ENCODE measurements around the gene CFTR.

GRCh38 chr7:117459735-117460134, 20.1 kb upstream of the CFTR start:
- no peak for TF ChIP-seq CTCF (conservative IDR thresholded peaks at IDR 0.05 in 1 of 2, IDR thresholded peaks at IDR 0.05 in 1 of 2; ENCODE audit: low read depth in 1 of 2, low read length in 2 of 2)
- TF ChIP-seq EZH2 (IDR thresholded peaks at IDR 0.05; ENCODE audit: low read length, missing control alignments), result no peak

Measured in fibroblast of lung (primary cell).